NCI-H510A treated with DMSO at 0.1 percent for 48 hours (cell line): ENCODE measurements around the gene DNAJC6.
"Not testable (repeated sequence)": the region's sequence is repeated elsewhere in the genome, so short reads cannot be mapped to it uniquely, and the experiment has no call there.

Experiments
- DNase-seq: peaks from one replicate; lab custom pipeline; 2025; lab: John Stamatoyannopoulos, UW

DNAJC6 gene

DNA sequence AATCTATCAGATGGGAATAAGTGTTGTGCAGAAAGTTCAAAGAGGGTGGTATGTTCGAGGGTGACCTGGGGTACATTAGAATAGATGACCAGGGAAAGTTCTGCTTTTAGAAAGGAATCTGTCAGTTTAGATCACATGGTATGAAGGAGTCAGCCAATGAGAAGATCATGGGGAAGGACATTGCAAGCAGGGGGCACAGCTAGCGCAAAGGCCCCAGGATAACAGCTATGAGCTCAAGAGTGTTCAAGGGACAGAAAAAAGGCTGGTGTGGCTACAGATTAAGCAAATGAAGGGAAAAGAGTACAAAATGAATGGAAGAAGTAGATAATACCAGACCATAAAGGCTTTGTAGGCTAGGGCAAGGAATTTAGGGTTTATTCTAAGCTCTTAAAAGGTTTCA, 119.7 kb downstream of the DNAJC6 start:
- DNase-seq: no peak

DNA sequence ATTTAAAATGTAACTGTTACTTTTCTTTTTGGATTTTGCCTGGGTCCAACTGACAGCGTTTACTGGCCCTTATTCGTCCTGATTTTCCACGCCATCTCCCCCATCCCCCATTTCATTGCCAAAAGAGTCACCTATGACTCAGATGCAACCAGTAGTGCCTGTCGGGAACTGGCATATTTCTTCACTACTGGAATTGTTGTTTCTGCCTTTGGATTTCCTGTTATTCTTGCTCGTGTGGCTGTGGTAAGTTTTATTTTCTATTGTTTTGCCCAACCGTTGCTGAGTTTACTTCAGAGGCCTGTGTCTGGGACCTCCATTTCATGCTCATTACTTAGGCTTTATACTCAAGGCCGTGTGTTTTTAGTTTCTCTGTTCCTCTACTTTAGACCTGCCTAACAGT, 120.5 kb downstream of the DNAJC6 start:
- DNase-seq: no peak

DNA sequence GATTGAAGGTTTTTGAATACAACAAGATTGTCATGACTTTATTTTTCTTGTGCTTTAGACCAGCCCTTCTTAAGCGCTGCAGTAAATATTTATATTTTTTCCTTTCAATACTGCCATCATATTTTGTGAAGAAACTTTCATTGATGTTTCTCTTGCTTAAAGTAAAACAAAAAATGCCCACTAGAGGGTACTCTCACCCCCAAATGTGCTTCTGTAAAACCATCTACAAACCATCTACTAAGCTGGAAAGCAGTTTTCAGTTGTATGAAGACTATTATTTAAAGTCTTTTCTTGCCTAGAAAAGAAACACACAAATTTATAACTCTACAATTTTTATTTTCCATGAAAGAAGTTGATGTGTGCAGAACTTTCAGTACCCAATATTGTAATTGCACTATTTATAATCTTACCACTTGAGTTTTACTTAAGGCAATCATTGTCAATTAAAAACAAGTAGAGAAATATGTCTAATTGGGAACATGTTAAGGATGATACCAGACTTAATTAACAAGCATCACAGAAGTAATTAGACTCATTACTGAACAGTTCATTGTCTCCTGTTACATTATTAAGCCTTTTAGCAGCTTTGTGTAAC, 121.9 kb downstream of the DNAJC6 start:
- peak; percentile 58 for DNase-seq

DNA sequence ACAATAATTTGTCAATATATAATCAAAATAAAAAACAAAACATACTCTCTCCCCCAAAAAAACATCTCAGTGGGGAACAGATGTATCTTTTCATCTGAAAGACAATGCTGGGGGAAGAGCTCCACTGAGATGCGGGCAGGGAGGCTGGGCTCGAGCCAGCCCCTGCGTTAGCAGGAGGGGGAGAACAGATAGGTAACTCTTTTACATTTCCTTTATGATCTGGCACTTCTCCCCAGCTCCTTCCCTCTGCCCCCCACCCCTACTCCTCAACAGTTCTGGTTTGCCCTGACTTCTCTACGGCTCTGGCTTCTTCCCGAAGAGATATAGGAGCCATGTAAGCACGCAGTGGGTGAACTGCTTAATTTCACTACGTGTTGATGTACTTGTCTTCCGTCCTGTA, 123.6 kb downstream of the DNAJC6 start:
- no peak for DNase-seq

DNA sequence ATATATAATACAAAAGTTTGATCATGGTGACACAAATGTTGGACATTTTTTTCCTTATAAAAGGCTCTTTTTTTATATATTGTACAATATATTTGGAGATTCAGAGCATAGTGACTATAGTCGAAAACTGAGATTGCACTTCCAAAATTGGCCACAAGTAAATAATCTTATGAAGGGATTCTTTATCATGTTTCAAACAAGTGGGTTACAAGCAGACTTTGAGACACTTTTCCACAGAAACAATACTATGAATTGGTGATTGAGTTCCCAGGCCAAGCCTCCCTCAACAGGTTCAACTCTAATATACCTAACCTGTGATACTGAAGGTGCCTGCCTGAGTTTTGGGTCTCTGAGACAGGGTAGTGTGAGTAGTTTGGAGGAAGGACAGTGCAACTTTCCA, 124.9 kb downstream of the DNAJC6 start:
- DNase-seq: no peak

DNA sequence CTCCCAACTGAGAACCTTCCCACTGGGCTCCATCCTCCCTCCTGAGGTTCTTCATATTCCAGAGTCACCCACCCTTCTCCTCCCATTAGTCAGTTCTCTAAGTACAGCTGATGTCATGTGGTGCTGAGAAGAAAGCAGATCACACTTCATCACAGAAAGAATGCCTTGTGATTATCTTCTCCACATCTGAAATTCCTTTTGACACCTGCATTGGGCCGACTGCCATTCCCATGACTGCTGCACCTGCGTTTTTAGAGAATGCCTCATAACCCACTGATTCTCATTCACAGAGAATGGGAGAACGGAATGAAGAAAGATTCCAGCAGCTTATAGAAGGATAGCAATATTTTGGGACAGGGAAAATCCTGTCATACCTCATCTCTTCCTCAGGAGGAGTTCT, 125.4 kb downstream of the DNAJC6 start:
- DNase-seq: no peak

DNA sequence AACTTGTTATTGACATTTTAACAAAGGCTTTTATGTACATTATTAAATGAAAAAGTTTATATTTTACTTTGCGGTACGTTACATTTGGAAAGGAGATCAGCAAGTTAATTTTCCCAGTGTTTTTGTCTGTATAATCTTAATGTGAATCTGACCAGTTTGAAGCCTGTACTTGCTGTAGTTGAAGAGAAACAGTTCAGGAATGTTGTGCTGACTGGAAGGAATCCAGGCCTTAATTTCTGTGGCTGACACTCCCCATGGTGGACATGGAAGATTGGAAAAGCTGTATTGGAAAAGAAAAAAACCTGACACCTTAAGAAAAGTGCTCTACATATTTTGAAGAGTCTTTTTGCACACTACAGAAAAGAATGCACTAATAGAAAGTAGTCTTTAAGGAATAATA, 126.6 kb downstream of the DNAJC6 start:
- DNase-seq: no peak

DNA sequence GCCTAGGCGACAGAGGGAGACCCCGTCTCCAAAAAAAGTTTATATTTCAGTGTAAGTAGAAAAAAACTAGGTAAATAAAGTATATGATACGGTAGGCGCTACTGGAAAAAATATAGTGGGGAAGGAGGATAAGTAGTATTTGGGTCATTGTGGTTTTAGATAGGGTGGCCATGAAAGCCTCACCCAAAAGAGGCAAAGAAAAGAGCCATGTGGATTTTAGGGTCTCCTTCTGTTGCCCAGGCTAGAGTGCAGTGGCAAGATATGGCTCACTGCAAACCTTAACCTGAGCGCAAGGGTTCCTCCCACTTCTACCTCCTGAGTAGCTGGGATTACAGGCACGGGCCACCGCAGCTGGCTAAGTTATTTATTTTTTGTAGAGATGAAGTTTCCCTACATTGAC, 128.3 kb downstream of the DNAJC6 start:
- no peak for DNase-seq

DNA sequence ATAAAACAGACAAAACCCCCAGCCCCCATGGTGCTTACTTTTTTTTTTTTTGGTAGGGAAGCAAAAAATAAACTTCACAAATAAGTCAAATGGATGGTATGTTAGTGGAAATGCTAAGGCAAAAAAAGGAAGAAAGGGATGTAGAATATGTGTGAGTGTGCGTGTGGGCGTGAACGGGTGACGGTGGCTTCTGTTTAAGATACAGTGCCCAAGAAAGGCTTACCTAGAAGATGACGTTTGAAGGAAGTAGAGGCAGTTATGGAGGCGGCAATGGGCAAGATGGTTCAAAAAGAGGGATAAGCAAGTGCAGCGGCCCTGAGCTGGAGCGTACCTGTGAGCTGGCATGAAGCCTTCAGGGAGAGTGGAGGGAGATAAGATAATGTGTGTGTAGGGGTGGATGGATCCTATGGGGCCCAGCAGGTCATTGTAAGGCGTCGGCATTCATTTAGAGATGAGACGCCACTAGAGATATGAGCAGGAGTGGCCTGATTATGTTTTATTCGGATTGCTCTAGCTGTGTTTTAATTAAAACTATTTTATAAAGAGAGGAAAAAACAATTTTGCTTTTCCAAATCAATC, 131.1 kb downstream of the DNAJC6 start:
- no peak for DNase-seq

DNA sequence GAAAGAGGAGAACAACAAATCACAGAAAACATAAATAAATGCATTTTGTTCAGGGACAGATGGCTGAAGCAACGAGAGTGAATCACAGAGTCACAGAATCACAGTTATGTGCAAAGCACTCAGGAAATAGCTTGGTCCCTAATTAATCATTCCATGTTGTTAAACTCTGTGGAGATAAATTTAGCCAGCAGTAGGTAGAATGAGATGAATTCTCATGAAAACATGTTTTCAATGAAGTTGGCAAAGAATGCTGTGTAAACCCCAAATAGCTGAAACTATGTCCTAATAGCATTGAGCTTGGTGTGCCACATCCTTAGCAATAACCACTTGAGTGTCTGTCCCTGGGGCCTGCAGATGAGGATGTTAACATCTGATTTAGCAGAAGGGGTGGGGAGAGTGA, 131.6 kb downstream of the DNAJC6 start:
- DNase-seq: no peak

DNA sequence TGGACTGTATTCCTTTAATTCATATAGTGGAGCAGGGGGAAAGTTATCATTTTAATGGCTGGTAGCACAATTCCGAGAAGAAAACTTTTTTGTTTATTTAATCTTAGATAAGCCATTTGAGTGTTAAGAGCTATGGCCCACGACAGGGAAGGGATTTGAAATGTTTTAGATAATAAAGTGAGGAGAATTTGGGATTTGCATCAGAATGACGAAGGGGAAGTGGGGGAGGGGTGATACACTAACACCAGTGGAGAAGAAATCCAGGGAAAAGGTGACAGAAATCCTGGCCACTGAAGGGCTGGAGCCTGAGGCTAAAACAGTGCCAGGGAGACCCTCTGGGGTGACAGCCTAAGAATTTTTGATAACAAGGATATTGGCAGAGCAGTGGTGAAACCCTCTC, 132.1 kb downstream of the DNAJC6 start:
- no peak for DNase-seq

DNA sequence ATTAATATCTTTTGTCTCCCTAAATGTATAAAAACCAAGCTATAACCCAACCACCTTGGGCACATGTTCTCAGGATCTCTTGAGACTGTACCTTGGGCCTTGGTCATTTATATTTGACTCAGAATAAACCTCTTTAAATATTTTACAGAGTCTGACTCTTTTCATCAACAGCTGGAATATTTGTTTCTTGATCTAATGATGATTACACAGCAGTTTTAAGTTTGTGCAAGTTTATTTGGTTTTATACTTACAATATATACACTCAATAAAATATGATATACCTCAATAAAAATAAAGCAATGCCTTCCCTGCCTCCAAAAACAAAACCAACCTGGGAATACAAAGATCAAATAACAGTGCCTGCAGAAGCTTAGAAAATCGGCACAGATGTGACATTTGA, 133.1 kb downstream of the DNAJC6 start:
- no peak for DNase-seq

DNA sequence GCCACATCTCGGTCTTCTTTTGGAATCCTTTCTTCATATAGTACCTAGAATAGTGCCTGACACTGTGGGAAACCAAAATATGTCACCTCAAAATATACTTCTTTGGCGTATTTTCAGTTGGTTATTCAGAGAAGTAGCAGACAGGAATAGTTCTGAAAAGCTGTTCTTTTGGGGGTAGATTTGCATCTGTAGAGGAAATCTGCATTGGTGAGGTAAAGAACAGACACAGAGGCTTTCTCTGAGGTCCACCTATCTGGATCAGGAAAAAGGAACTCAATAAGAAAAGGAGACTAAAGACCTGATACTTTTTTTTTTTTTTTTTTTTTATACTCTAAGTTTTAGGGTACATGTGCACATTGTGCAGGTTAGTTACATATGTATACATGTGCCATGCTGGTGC, 134.3 kb downstream of the DNAJC6 start:
- DNase-seq: no peak

DNA sequence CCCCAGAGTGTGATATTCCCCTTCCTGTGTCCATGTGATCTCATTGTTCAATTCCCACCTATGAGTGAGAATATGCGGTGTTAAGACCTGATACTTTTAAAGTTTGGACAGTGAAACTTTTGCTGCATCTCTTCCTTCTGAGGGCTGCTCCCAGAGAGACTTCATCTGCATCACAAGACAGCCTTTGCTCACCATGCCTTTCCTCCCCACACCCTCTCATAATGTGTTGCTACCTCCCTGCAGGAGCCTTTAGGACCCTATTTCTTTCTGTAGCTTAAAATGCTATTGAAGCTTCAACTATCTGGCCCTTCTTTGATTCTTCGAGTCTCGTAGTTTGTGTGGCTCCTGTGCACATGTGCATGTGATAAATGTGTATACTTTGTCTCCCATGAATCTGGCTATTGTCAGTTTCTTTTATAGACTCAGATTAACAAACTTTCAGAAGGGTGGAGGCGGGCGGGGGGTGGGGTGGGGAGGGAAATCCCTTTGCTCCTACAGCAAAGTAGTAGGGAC, 134.8 kb downstream of the DNAJC6 start:
- no peak for DNase-seq

DNA sequence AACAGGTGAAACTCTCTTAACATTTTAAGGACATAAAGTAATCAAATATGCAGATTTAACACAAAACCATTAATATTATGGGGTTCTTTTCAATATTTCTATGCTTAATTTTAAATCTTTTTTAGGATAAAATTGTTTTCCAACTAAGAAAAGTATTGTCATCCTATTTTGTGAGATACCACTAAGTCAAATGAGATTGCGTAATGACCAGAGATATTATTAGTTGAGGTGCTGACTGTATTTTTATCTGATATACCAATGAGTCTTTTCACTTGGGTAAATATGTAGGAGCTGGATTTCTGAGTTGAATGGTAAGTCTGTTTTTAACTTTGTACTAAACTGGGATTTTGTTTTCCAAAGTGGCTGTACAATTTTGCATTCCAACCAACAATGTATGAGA, 136.5 kb downstream of the DNAJC6 start:
- no peak for DNase-seq

DNA sequence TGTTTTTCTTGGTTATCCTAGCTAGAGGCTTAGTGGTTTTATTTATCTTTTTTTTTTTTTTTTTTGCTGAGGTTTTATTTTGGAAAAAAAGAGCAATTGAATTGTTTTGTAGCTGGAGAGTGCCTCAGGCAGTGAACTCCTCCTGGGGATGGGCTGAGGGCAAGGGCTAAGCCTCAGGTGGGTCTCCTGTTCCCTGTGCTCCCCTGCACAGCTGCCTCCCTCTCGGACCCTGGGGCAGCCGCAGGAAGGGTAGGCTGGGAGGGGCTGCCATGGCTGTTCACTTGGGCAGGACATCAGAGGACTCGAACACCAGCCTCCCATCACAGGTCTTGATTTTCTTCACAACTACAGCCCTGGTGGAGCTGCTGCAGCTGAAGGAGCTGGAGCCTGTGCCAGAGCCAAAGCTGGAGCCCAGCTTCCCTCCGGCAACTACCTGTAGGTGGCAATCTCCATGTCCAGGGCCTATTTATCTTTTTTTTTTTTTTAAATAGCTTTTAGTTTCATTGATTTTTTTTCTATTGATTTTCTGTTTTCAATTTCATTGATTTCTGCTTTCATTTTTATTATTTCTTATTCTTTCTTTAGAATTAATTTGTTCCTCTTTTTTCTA, 140.0 kb downstream of the DNAJC6 start:
- no peak for DNase-seq

DNA sequence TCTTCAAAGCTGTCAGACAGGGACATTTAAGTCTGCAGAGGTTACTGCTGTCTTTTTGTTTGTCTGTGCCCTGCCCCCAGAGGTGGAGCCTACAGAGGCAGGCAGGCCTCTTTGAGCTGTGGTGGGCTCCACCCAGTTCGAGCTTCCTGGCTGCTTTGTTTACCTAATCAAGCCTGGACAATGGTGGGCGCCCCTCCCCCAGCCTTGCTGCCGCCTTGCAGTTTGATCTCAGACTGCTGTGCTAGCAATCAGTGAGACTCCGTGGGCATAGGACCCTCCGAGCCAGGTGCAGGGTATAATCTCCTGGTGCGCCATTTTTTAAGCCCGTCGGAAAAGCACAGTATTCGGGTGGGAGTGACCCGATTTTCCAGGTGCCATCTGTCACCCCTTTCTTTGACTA, 146.3 kb downstream of the DNAJC6 start:
- DNase-seq: not testable (repeated sequence)

DNA sequence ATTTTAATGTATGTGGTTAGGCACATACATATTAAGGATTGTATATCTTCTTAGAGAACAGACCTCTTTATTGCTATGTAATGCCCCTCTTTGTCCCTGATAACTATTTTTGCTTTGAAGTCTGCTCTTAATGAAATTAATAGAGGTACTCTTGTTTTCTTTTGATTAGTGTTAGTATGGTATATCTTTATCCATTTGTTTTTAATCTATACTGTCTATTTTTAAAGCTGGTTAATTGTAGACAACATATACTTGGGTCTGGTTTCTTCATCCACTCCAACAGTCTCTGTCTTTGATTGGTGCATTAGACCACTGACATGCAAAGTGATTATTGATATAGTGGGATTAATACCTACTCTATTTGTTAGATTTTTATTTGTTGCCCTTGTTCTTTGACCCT, 147.1 kb downstream of the DNAJC6 start:
- DNase-seq: no peak

DNA sequence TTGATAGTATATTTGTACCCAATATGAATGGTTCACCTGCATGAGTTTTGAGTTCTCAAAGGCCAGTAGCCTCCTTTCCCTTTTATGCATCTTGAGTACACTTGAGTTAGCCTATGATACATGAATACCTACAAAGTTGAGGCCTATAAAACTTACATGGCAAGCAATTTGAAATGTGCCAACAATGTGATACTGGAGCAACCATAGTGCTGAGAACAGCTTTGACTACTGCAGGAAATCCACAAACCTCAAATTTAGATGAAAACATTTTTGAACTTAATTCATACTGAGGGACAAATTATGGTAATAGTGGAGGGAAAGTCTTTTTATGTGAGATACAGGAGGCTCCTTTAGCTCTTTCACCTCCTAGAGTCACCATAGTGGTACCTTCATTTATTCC, 148.5 kb downstream of the DNAJC6 start:
- DNase-seq: no peak

DNA sequence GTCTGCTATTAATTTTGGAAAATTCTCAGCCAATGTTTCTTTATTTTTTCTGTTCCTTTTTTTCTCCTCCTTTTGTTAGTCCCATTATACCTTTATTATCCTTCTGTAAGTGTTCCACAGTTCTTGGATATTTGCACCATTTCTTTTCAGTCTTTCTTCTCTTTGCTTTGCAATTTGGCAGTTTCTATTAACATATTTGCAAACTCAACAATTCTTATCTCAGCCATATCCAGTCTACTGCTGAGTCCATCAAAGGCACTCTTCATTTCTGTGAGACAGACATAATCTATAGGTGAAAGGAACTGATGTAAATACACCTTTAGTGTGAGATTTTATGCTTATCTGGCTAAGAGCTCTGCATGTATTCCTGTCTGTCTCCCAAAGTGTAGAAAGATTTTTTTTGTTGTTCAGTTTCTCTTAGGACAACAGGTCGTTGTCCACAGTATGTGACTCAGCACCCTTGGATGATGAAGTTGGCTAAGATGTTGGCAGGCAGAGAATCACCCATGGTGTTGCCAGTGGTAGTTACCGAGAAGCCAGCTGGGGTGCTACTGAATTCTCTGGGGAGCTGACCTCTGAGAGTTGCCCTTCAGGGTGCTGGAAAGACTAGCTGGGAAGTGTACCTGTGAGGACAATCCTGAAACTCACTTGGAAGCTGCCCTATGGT, 149.5 kb downstream of the DNAJC6 start:
- no peak for DNase-seq

DNA sequence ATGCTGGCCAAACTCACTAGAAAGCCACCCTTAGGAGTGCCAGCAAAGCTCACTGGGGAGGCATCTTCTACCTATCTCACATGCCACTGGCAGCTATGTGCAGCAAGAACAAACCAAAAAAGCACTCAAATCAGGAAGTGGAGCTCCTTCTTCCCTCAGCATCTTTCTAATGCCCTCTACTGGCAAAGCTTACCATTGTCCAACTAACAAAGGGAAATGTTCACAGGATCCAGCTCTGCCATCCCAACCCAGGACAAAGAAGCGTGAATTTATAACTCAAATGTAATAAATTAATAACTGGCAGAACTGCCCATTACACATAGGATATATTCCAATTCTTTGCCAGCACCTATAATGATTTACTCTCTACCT, 150.0 kb downstream of the DNAJC6 start:
- DNase-seq: peak; percentile 37
